Tibial artery (tissue), 4 donors: ENCODE data around the gene EVI5L.

Experiments
- DNase-seq, 2 donors: peaks; one replicate each; pipeline ENCODE4 v3.0.0-alpha.2; 2019
- H3K27ac ChIP-seq, 2 donors: fragments of 200-600 bp; sonication (generic) in 1 of 2; 1 replicate in 1 of 2; 2 replicates in 1 of 2; pipeline ENCODE4 v1.5.1; 2018 to 2019; ENCODE audit warnings: mild to moderate bottlenecking in 1 of 2
- H3K27me3 ChIP-seq, 2 donors: fragments of 200-600 bp; sonication (generic) in 1 of 2; one replicate each; pipeline versions ENCODE4 v1.5.1 to v1.6.0; 2016 to 2019
- H3K36me3 ChIP-seq, 3 donors: fragments of 200-600 bp; sonication (generic) in 2 of 3; one replicate each; pipeline ENCODE4 v1.5.1; 2016 to 2019; ENCODE audit warnings: mild to moderate bottlenecking in 2 of 3
- H3K4me1 ChIP-seq, 4 donors: fragments of 200-600 bp; sonication (generic) in 2 of 4; 1 replicate in 3 of 4; 2 replicates in 1 of 4; pipeline ENCODE4 v1.5.1; 2016 to 2019
- H3K4me3 ChIP-seq, 2 donors: fragments of 200-600 bp; sonication (generic) in 1 of 2; 1 replicate in 1 of 2; 2 replicates in 1 of 2; pipeline ENCODE4 v1.5.1; 2018 to 2019; ENCODE audit warnings: mild to moderate bottlenecking in 2 of 2
- H3K9me3 ChIP-seq, 3 donors: fragments of 200-600 bp; sonication (generic) in 1 of 3; one replicate each; pipeline ENCODE4 v1.5.1; 2016 to 2019
- intact Hi-C: fragments of 100-400 bp; cut with DNase I; formaldehyde crosslinking; loops from one replicate; pipeline ENCODE4 v1.15.0; 2023; ENCODE audit warnings: low total_unique reads
- TF ChIP-seq, protein P1 (sequence below), 2 experiments: fragments of 200-600 bp in 1 of 2; fragments of 450-650 bp in 1 of 2; IDR thresholded peaks; one replicate each; pipeline ENCODE4 v1.5.1; 2017 to 2019; ENCODE audit warnings: antibody characterized with exemption in 2 of 2, mild to moderate bottlenecking in 1 of 2, moderate library complexity in 1 of 2

The EVI5L gene

DNA sequence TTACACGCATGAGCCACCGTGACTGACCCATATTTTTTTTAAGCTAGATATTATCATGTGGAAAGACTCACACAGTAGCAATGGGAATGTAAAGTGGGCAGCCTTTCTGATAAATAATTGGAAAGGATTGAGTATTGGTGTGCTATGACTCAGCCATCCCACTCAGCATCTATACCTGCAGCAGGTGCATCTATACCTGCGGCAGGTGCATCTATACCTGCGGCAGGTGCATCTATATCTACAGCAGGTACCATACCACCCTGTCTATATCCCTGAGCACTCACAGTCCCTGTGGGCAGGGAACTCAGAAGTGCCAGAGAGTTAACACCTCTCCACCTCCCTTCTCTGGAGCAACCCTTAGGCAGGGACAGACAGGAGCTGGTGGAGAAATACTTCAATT is 53.1 kb downstream of the EVI5L start:
- H3K4me1 ChIP-seq, result peaks cover 0 to 2% (median 0%) of the 10 kb centered on the region in 4 donors
- H3K27me3 ChIP-seq, result peaks cover 0 to 19% of the 10 kb centered on the region in 2 donors
- intact Hi-C loops, result no loop called here
- H3K27ac ChIP-seq, result no peak overlapping the region
- H3K36me3 ChIP-seq, result no peaks in the 10 kb centered on the region
- no peak overlapping the region for H3K4me3 ChIP-seq
- DNase-seq, result no peak
- H3K9me3 ChIP-seq, result no peaks in the 10 kb centered on the region
- TF ChIP-seq, protein P1, sequence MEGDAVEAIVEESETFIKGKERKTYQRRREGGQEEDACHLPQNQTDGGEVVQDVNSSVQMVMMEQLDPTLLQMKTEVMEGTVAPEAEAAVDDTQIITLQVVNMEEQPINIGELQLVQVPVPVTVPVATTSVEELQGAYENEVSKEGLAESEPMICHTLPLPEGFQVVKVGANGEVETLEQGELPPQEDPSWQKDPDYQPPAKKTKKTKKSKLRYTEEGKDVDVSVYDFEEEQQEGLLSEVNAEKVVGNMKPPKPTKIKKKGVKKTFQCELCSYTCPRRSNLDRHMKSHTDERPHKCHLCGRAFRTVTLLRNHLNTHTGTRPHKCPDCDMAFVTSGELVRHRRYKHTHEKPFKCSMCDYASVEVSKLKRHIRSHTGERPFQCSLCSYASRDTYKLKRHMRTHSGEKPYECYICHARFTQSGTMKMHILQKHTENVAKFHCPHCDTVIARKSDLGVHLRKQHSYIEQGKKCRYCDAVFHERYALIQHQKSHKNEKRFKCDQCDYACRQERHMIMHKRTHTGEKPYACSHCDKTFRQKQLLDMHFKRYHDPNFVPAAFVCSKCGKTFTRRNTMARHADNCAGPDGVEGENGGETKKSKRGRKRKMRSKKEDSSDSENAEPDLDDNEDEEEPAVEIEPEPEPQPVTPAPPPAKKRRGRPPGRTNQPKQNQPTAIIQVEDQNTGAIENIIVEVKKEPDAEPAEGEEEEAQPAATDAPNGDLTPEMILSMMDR (IDR thresholded peaks at IDR 0.05), result no peak

DNA sequence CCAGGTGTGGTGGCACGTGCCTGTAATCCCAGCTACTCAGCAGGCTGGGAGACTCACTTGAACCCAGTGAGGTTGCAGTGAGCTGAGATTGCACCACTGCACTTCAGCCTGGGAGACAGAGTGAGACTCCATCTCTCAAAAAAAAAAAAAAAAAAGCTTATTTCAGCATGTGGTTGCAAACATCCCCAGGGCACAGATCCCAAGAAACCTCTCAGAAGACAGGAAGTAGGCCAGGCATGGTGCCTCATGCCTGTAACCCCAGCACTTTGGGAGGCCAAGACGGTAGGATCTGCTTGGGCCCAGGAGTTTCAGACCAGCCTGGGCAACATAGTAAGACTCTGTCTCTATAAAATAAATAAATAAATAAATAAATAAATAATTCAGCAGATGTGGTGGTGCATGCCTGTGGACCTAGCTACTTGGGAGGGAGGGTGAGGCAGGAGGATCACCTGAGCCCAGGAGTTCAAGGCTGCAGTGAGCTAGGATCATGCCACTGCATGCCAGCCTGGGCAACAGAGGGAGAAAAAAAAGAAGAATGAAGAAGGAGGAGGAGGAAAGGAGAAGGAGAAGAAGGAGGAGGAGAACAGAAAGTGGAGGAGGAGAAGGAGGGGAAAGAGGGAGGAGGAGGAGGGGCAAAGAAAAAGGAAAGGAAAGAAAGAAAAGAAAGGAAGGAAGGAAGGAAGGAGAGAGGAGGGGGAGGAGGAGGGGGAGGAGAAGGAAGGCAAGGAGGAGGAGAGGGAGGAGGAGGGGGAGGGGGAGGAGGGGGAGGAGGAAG is 54.0 kb downstream of the EVI5L start:
- no peak for DNase-seq
- Histone ChIP-seq H3K27ac (no peak overlapping the region), H3K36me3 (no peaks in the 10 kb centered on the region), H3K4me1 (peaks cover 0 to 10% (median 2%) of the 10 kb centered on the region in 4 donors), H3K27me3 (peaks cover 0 to 24% of the 10 kb centered on the region in 2 donors), H3K4me3 (no peak overlapping the region), H3K9me3 (no peaks in the 10 kb centered on the region)
- intact Hi-C loops, result no loop called here
- TF ChIP-seq, protein P1 (IDR thresholded peaks at IDR 0.05), result no peak

DNA sequence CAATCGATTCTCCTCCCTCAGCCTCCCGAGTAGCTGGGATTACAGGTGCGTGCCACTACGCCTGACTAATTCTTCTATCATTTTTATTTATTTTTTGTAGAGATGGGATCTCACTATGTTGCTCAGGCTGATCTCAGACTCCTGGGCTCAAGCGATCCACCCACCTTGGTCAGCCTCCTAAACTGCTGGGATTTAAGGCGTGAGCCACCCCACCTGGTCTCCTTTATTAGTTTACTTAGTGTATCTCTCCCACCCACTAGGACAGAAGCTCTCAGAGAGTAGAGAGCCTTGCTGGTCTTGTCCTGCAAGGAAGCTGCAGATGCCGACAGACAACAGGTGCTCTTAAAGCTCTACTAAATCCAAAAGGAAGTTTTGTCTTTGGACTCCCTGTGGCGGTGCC is 55.8 kb downstream of the EVI5L start:
- peaks cover 0 to 24% of the 10 kb centered on the region in 2 donors for H3K27me3 ChIP-seq
- no peaks in the 10 kb centered on the region for H3K36me3 ChIP-seq
- H3K9me3 ChIP-seq, result no peaks in the 10 kb centered on the region
- DNase-seq, result no peak
- H3K4me3 ChIP-seq, result no peak overlapping the region
- intact Hi-C loops, result no loop called here
- H3K27ac ChIP-seq, result no peak overlapping the region
- peaks cover 0 to 10% (median 2%) of the 10 kb centered on the region in 4 donors for H3K4me1 ChIP-seq
- TF ChIP-seq, protein P1 (IDR thresholded peaks at IDR 0.05), result no peak

GRCh38 chr19:7887408-7888144 is 57.6 kb downstream of the EVI5L start:
- intact Hi-C loops, result no loop called here
- DNase-seq, result no peak
- Histone ChIP-seq H3K4me3 (no peak overlapping the region), H3K36me3 (no peaks in the 10 kb centered on the region), H3K27ac (no peak overlapping the region), H3K9me3 (no peaks in the 10 kb centered on the region), H3K4me1 (peaks cover 0 to 10% (median 2%) of the 10 kb centered on the region in 4 donors), H3K27me3 (peaks cover 0 to 36% of the 10 kb centered on the region in 2 donors)
- TF ChIP-seq, protein P1 (IDR thresholded peaks at IDR 0.05), result no peak

DNA sequence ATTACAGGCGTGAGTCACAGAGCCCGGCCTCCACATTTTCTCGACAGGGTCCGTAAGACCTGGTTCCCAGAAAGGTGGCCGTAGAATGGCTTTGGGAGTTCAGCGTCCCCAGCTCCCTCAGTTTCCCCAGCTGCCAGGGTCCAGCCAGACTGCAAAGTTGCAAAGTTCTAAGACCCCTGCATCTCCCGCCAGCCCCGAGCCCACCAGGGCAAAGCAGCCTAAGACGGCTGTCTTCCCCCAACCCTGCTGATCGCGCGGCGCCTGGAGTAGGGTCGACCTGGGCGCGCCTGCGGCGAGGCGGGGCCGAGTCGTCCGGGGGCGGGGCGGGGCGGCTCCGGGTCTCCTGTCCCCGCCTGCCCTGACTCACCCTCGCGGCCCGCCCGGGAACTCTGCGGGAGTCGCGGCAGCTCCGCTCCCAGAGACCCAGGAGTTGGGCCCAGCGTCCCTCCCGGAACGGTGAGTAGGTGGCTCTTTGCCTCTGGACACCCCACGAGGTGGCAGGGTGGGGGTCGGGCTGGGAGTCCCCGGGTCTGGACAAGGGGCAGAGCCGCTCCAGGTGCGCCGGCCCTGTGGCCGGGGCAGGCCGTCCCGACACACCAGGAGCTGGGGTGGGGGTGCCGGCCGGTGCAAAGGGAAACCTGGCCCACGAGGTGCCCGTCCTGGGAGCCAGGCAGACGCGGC is 58.3 kb downstream of the EVI5L start, which contains the start of gene LRRC8E:
LRRC8E (plus strand) TSS at position 366 of the 681 bp plus-strand sequence. CDS start 7,094 bp downstream, outside the sequence.
- H3K4me3 ChIP-seq, result no peak within 1 kb of the TSS
- H3K27me3 ChIP-seq, result peaks cover 0 to 43% of the 10 kb centered on the region in 2 donors
- TF ChIP-seq, protein P1 (IDR thresholded peaks at IDR 0.05), result no peak
- no peaks in the 10 kb centered on the region for H3K9me3 ChIP-seq
- peaks cover 0 to 10% (median 2%) of the 10 kb centered on the region in 4 donors for H3K4me1 ChIP-seq
- intact Hi-C loops, result no loop called here
- DNase-seq, result no peak
- no peaks in the 10 kb centered on the region for H3K36me3 ChIP-seq
- no peak within 1 kb of the TSS for H3K27ac ChIP-seq
